NCI-H1048 (cell line): Measurements from ENCODE around the gene C16orf86.
"Not testable (repeated sequence)": the region's sequence is repeated elsewhere in the genome, so short reads cannot be mapped to it uniquely, and the experiment has no call there.

Experiments
- DNase-seq: peaks from one replicate; lab custom pipeline; 2025; lab: John Stamatoyannopoulos, UW

Gene C16orf86

DNA sequence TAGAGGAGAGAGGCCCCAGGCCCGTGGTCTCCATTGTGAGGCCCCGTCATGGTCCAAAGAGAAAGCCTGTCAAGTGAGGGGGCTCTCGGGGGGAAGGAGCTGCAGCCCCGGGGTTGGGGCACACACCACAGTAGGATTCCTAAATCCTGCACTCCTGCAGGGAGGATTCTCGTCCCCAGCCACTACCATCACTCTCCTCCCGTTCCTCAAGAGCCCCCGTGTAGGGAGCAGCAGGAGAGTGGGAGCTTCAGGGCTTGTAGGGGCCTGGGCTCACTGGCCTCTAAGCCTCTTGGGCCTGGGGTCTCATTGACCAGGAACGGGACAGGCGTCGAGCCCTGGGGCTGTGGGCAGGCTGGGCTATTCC lies 821 bp downstream of the C16orf86 start:
- no peak for DNase-seq

GRCh38 chr16:67667817-67668494 lies 1.3 kb downstream of the C16orf86 start:
- DNase-seq, result no peak

DNA sequence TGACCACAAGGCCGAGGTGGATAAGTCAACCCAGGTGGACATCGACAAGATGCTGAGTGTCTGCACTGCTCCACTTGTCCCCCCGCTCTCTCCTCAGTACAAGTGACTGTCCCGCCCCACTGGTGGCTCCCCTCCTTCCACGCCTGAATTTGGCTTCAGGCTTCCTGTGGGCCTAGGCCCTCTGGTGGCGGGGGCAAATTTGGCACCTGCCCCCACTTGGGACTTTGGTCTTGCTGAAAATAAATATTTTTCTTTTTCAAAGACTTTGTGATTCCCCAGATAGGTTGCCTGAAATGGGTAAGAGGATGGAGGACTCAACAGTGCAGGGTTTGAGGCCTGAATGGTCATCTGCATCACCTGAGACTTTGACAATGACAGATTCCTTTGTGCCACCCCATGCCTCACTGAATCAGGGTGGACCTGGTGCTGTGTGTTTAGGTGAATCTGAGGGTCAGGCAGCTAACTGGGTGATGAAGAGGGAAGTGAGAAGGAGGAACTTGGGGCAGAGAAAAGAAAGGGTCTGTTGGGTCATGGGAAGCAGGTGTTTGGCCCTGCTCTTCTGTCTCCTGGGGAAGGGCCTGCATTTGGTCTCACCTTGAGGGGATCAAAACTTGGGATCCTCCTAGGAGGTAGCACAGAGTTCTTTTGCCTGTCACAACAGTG lies 2.0 kb downstream of the C16orf86 start:
- DNase-seq, result no peak

DNA sequence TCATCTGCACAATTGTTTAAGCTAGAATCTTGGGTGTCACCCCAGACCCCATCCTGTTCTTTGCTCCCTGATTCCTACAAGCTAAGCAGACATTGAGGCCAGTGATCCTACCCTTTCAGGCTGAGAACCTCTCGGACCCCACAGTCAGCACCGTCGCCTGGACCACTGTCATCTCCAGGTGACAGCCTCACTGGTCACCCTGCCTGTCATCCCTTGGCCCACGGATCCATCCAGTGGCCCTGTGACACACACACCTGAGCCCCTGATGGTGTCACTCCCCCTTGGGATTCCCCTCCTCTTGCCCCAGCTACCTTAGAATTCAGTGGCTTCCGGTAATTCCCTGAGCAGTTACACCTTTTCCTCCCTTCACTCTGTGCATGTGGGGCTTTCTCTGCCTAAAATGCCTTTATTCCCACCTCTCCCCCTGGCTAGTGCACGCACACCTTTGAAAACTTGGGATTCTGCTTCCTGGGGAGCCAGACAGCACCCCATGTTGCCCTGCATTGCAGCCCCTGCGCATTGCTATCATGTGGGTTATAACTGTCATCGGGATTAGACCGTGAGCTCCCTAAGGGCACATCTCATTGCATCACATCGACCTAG lies 3.0 kb downstream of the C16orf86 start:
- no peak for DNase-seq

DNA sequence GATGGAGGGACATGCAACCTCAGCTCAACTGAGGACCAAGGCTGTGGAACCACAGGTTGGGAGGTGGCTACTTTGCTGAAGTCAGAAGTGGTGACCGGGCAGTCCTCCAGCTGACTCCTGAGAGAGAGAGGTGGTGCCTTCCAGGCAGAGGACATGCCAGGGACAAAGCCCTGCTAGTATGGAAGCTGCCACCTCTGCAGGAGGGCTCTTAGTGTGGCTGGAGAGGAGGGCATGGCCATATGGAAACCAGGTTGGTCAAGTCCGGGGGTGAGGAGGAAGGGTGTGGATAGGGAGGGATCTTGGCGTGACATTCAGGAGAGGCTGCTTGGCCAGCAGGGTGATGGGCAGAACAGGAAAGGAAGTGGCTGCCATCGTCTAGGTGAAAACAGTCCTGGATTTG lies 5.7 kb downstream of the C16orf86 start:
- no peak for DNase-seq

- DNase-seq, result no peak
Measured at GRCh38 chr16:67672739-67673662, 6.4 kb downstream of the C16orf86 start.

GRCh38 chr16:67673712-67674580 lies 7.3 kb downstream of the C16orf86 start:
- no peak for DNase-seq

DNA sequence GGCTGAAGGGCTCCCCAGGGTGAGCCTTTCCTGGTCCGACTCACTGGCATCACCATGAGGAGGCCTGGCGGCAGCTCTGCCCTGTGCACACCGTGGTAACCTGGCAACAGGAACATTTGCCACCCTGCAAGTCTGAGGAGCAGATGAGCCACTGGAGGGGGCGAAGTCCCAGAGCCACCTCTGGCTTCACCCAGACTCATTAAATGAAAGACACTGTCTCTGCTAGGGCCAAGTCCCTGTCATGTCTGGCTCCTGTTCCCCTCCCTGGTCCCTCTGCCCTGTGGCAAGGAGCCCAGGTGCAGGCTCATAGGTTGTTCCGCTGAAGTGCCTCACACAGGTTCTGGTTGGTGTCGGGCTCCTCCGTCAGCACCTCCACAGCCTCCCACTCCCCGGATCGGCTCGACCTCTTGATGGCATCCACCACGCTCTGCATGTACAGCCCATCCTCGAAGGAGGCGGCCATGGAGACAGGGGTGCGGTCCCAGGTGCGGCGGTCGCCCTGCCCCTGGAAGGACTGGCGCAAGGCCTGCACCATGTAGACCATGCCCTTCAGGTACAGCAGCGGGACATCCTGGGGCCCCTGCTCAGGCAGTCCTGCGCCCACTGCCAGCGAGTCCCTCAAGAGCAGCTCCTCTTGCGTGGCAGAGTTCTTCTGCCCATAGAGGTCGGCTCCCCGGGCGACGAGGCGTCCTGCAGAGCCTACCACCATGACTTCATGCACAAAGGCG lies 8.4 kb downstream of the C16orf86 start:
- no peak for DNase-seq

GRCh38 chr16:67675579-67675935 lies 8.9 kb downstream of the C16orf86 start:
- DNase-seq, result no peak

DNA sequence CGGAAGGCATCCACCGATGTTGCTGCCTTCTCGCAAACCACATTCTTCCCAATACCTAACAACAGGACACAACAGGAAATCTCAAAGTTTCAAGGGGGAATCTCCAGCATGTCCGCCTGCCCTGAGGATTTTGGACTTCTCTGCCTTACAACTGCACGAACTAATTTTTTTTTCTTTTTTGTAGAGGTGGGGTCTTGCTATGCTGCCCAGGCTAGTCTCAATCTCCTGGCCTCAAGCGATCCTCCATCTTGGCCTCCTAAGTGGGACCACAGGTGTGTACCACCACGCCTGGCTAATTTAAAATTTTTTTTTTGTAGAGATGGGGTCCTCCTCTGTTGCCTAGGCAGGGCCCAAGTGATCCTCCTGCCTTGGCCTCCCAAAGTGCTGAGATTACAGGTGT lies 9.4 kb downstream of the C16orf86 start:
- DNase-seq, result no peak

GRCh38 chr16:67676516-67676915 lies 9.9 kb downstream of the C16orf86 start:
- no peak for DNase-seq

- DNase-seq, result no peak
Measured at GRCh38 chr16:67676939-67677338, 10.3 kb downstream of the C16orf86 start.

DNA sequence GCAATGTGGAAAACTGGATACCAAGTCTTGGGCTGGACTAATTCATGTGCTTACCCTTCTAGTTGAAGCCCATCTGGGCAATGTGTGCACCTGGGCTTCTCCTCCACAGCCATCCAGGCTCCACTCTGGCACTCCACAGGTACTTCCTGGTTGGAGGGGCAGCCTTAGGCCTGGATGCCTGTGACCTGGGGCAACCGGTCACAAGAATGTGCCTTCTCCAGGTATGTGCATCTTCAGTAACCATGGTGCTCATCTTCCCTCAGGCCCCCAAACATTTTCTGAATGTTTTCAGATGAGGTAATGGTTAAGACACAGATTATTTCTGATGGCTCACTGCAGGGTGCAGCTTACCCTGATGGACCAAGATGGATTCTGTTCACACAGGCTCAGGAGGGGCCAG lies 11.1 kb downstream of the C16orf86 start:
- DNase-seq, result no peak

GRCh38 chr16:67678354-67679023 lies 11.9 kb downstream of the C16orf86 start:
- DNase-seq, result no peak

GRCh38 chr16:67679935-67680897 lies 13.6 kb downstream of the C16orf86 start:
- DNase-seq, result no peak

GRCh38 chr16:67683767-67684166 lies 17.2 kb downstream of the C16orf86 start:
- no peak for DNase-seq

DNA sequence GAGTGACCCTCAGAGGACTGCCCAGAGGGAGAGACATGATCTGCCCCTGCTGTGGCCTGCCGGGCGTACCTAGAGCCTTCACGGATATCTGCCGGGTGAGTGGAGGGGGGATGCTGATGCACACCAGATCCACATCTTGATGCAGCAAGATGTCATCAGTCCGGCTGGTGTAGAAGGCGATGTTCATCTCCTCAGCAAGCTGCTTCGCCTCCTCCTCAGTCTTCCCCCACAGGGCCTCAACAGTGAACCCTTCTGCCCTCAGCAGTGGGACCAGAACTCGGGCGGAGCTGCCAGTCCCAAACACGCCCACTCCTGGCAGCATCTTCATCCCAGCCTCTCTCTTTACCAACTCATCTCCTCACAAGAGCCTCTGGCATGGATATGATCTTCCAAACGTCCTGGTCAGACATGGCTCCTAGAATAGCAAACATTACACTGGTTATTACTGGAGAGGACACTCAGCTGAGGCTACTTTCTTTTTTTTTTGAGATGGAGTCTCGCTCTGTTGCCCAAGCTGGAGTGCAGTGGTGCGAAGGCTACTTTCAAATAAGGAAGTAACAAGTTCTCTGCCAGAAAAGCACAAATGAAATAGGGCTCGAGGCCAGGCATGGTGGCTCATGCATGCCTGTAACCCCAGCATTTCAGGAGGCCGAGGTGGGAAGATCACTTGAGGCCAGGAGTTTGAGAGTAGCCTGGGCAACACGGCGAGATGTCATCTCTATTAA lies 18.9 kb downstream of the C16orf86 start:
- DNase-seq, result no peak

DNA sequence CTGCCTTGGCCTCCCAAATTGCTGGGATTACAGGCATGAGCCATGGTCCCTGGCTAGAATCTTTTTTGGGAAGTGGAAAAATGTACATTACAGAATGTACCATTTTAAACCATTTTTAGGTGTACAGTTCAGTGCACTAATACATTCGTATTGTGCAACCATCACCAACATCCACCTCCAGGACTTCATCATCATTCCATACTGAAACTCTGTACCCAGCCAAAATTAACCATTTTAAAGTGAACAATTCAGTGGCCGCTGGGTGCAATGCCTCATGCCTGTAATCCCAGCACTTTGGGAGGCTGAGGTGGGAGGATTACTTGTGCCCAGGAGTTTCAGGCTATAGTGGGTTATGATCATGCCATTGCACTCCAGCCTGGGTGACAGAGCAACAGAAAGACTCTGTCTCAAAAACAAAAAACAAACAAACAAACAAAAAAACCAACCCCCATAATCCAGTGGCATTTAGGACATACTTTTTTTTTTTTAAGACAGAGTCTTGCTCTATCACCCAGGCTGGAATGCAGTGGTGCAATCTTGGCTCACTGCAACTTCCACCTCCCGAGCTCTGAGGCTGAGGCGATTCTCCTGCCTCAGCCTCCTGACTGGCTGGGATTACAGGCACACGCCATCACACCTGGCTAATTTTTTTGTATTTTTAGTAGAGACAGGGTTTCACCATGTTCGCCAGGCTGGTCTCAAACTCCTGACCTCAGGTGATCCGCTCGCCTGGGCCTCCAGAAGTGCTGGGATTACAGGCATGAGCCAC lies 27.1 kb downstream of the C16orf86 start:
- DNase-seq, result not testable (repeated sequence)
